GM12878 (cell line): ENCODE results near the gene EPO.

Experiments
- ASH2L ChIP-seq: fragments of 300-600, 200-600 bp; sonication (generic); IDR thresholded peaks from 2 replicates; pipeline ENCODE4 v1.6.1; 2017; ENCODE audit warnings: low read depth, mild to moderate bottlenecking, borderline replicate concordance
- ATF7 ChIP-seq: fragments of 450-650 bp; IDR thresholded peaks from 2 replicates; pipeline ENCODE4 v1.6.1; 2016; ENCODE audit warnings: low read depth, mild to moderate bottlenecking
- CTCF ChIP-seq, 3 experiments: IDR thresholded peaks in 2 of 3; conservative IDR thresholded peaks in 1 of 3; 2 replicates each; pipeline ENCODE4 v1.5.1; 2011; ENCODE audit warnings: low read depth in 3 of 3, low read length in 3 of 3, mild to moderate bottlenecking in 3 of 3, control low read depth in 2 of 3, moderate library complexity in 2 of 3, inconsistent platforms in 1 of 3, mixed read lengths in 1 of 3; ENCODE audit not compliant: control insufficient read depth in 2 of 3, insufficient read depth in 1 of 3; ENCODE audit errors: extremely low read depth in 1 of 3
- IRF5 ChIP-seq: fragments of 450-650 bp; IDR thresholded peaks from 2 replicates; pipeline ENCODE4 v1.6.1; 2017; ENCODE audit warnings: borderline replicate concordance
- NFYB ChIP-seq: IDR thresholded peaks from 2 replicates; pipeline ENCODE4 v1.6.1; 2011; ENCODE audit warnings: low read depth, mild to moderate bottlenecking, low read length, improper control_type of control experiment, moderate library complexity; ENCODE audit not compliant: insufficient read depth
- POLR2A ChIP-seq: IDR thresholded peaks from 2 replicates; pipeline ENCODE4 v1.6.1; 2011; ENCODE audit warnings: low read depth, mild to moderate bottlenecking, low read length
- RB1 ChIP-seq: fragments of 450-650 bp; formaldehyde crosslinking; IDR thresholded peaks from 2 replicates; pipeline ENCODE4 v1.6.1; 2017; ENCODE audit warnings: mild to moderate bottlenecking, borderline replicate concordance
- STAT3 ChIP-seq: IDR thresholded peaks from 2 replicates; pipeline ENCODE4 v1.6.1; 2011; ENCODE audit warnings: low read depth, low read length, improper control_type of control experiment
- TAF1 ChIP-seq: IDR thresholded peaks from 2 replicates; pipeline ENCODE4 v1.6.1; 2011; ENCODE audit warnings: mild to moderate bottlenecking, low read depth, low read length, borderline replicate concordance
- YY1 ChIP-seq: IDR thresholded peaks from 2 replicates; pipeline ENCODE4 v1.6.1; 2011; ENCODE audit warnings: low read depth, mild to moderate bottlenecking, low read length
- TF ChIP-seq, protein P1 (sequence below): IDR thresholded peaks from 2 replicates; pipeline ENCODE4 v1.6.1; 2011; ENCODE audit warnings: low read depth, mild to moderate bottlenecking, low read length, moderate library complexity, borderline replicate concordance; ENCODE audit errors: extremely low read depth
- TF ChIP-seq, protein P2 (sequence below): IDR thresholded peaks from 2 replicates; pipeline ENCODE4 v1.6.1; 2012; ENCODE audit warnings: low read depth, low read length, improper control_type of control experiment
- TF ChIP-seq, protein P3 (sequence below): IDR thresholded peaks from 2 replicates; pipeline ENCODE4 v1.6.1; 2012; ENCODE audit warnings: low read depth, low read length, improper control_type of control experiment

DNA sequence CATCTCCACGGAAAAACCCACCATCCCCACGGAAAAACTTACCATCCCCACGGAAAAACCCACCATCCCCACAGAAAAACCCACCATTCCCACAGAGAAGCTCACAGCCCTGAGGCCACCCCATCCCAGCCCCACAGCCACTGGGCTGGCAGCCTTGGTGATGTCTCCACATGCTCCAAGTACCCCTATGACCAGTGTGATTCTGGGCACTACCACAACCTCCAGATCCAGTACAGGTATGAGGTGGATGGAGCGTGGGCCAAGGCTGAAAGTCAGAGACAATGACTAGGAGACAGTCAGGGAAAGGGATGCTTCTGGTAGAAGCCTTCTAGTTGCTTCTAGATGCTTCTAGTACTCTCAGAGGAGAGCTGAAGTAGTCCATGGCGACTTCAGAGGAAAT lies 32.7 kb downstream of the EPO start:
- TF ChIP-seq CTCF (IDR thresholded peaks at IDR 0.05 in 2 of 3, conservative IDR thresholded peaks at IDR 0.05 in 1 of 3; ENCODE audit: control insufficient read depth in 2 of 3, extremely low read depth in 1 of 3, insufficient read depth in 1 of 3, low read depth in 3 of 3, low read length in 3 of 3) (no peak), ATF7 (no peak), ASH2L (no peak), POLR2A (no peak), RB1 (no peak), NFYB (no peak), IRF5 (no peak), STAT3 (no peak), TAF1 (no peak), YY1 (no peak)
- TF ChIP-seq, protein P1, sequence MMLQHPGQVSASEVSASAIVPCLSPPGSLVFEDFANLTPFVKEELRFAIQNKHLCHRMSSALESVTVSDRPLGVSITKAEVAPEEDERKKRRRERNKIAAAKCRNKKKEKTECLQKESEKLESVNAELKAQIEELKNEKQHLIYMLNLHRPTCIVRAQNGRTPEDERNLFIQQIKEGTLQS, result no peak
- TF ChIP-seq, protein P2, sequence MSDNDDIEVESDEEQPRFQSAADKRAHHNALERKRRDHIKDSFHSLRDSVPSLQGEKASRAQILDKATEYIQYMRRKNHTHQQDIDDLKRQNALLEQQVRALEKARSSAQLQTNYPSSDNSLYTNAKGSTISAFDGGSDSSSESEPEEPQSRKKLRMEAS, result no peak
- TF ChIP-seq, protein P3, sequence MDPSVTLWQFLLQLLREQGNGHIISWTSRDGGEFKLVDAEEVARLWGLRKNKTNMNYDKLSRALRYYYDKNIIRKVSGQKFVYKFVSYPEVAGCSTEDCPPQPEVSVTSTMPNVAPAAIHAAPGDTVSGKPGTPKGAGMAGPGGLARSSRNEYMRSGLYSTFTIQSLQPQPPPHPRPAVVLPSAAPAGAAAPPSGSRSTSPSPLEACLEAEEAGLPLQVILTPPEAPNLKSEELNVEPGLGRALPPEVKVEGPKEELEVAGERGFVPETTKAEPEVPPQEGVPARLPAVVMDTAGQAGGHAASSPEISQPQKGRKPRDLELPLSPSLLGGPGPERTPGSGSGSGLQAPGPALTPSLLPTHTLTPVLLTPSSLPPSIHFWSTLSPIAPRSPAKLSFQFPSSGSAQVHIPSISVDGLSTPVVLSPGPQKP, result no peak
